Measurements from ENCODE around the gene PRR4.

Gene PRR4

GRCh38 chr12:10807186-10807585 is 42.1 kb downstream of the PRR4 start, which contains the start of gene TAS2R8:
Gene TAS2R8, minus strand, starts transcription at chr12:10807286. Its CDS starts 306 bp downstream, at chr12:10806980.
- DNase-seq (ENCODE audit: extremely low spot score, insufficient read length, low read depth) (no peak), FAIRE-seq (no peak)

GRCh38 chr12:10802587-10802986 is 46.7 kb downstream of the PRR4 start, which contains the start of gene TAS2R7:
Gene TAS2R7, minus strand, starts transcription at chr12:10802627. Its CDS starts 57 bp downstream, at chr12:10802570.
- no peak for DNase-seq (ENCODE audit: extremely low spot score, insufficient read length, low read depth)
- FAIRE-seq = no peak

- FAIRE-seq = no peak
- no peak for DNase-seq (ENCODE audit: extremely low spot score, insufficient read length, low read depth)
These were observed 47.5 kb downstream of the PRR4 start for GRCh38 chr12:10801741-10802140.
